ENCODE results near the gene KLF11.
"Not testable (repeated sequence)": the region's sequence is repeated elsewhere in the genome, so short reads cannot be mapped to it uniquely, and the experiment has no call there.

KLF11 gene

DNA sequence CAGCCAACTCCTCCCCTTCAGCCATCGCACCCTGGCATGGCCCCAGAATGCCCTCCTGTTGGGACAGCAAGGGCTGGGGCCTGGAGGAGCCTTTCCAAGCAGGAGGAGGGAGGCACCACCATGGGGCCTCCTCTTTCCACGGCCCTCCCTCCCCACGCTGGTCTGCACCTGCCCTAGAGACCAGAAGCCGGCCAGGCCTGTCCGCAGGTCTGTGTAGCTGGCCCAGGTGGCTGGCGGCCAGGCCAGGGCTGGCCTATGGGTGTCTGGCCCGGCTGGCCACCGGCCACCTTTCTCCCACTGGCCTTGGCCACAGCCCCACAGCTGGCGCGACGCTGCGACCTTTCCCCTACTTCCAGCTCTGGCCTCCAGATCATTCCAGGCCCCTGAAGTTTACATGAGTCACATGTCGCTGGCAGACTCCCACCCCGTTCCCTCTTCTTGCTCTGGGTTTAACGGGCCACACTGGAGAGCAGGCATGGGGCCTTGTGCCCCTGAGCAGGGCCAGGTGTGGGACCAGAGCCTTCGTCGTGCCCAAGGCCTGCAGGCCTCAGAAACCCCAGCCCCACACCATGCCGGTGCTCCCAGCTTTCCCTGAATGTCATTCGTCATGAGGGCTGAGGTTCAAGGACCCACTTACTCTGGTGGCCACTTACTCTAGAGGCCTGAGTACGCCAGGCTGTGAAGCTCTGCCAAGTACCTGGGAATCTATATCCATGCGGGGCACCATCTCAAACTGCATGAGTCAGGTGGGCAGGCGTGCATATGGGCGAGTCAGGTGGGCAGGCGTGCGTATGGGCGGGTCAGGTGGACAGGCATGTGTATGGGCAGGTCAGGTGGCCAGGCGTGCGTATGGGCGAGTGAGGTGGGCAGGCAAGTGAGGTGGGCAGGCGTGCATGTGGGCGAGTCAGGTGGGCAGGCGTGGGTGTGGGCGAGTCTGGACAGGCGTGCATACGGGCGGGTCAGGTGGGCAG, 33.3 kb upstream of the KLF11 start:
- no peak for DNase-seq

GRCh38 chr2:10010861-10011605, 32.3 kb upstream of the KLF11 start:
- not testable (repeated sequence) for DNase-seq

- DNase-seq = not testable (repeated sequence)
Measured at GRCh38 chr2:10011606-10012325, 31.6 kb upstream of the KLF11 start.

GRCh38 chr2:10012366-10012962, 30.9 kb upstream of the KLF11 start:
- not testable (repeated sequence) for DNase-seq

DNA sequence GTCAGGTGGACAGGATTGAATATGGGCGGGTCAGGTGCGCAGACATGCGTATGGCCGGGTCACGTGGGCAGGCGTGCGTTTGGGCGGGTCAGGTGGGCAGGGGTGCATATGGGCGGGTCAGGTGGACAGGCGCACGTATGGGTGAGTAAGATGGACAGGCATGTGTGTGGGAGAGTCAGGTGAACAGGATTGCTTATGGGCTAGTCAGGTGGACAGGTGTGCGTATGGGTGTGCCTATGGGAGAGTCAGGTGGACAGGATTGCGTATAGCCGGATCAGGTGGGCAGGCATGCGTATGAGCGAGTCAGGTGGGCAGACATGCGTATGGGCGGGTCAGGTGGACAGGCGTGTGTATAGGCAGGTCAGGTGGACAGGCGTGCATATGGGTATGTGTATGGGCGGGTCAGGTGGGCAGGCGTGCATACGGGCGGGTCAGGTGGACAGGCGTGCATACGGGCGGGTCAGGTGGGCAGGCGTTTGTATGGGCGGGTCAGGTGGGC, 30.3 kb upstream of the KLF11 start:
- no peak for DNase-seq

DNA sequence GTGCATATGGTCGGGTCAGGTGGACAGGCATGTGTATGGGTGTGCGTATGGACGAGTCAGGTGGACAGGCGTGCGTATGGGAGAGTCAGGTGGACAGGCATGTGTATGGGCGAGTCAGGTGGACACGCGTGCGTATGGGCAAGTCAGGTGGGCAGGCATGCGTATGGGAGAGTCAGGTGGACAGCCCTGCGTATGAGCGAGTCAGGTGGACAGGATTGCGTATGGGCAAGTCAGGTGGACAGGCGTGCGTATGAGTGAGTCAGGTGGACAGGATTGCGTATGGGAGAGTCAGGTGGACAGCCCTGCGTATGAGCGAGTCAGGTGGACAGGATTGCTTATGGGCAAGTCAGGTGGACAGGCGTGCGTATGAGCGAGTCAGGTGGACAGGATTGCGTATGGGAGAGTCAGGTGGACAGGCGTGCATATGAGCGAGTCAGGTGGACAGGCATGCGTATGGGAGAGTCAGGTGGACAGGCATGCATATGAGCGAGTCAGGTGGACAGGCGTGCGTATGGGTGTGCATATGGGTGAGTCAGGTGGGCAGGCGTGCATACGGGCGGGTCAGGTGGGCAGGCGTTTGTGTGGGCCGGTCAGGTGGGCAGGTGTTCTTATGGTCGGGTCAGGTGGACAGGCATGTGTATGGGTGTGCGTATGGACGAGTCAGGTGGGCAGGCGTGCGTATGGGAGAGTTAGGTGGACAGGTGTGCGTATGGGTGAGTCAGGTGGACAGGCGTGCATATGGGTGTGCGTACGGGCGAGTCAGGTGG, 29.5 kb upstream of the KLF11 start:
- not testable (repeated sequence) for DNase-seq

DNA sequence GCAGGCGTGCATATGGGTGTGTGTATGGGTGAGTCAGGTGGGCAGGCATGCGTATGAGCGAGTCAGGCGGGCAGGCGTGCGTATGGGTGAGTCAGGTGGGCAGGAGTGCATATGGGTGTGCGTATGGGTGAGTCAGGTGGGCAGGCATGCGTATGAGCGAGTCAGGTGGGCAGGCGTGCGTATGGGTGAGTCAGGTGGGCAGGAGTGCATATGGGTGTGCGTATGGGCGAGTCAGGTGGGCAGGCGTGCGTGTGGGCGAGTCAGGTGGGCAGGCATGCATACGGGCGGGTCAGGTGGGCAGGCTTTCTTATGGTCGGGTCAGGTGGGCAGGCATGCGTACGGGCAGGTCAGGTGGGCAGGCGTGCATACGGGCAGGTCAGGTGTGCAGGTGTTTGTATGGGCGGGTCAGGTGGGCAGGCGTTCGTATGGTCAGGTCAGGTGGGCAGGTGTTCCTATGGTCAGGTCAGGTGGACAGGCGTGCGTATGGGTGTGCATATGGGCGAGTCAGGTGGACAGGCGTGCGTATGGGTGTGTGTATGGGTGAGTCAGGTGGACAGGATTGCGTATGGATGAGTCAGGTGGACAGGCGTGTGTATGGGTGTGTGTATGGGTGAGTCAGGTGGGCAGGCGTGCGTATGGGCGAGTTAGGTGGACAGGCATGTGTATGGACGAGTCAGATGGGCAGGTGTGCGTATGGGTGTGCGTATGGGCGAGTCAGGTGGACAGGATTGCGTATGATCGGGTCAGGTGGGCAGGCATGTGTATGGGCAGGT, 28.7 kb upstream of the KLF11 start:
- DNase-seq = no peak

DNA sequence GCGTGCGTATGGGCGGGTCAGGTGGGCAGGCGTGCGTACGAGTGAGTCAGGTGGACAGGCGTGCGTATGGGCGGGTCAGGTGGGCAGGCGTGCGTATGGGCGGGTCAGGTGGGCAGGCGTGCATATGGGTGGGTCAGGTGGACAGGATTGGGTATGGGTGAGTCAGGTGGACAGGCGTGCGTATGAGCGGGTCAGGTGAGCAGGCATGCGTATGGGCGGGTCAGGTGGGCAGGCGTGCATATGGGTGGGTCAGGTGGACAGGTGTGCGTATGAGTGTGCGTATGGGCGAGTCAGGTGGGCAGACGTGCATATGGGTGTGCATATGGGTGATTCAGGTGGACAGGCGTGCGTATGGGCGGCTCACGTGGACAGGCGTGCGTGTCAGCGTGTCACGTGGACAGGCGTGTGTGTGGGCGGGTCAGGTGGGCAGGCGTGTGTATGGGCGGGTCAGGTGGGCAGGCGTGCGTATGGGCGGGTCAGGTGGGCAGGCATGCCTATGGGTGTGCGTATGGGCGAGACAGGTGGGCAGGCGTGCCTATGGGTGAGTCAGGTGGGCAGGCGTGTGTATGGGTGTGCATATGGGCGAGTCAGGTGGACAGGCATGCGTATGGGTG, 27.9 kb upstream of the KLF11 start:
- not testable (repeated sequence) for DNase-seq

GRCh38 chr2:10016001-10016801, 27.1 kb upstream of the KLF11 start:
- DNase-seq = no peak

DNA sequence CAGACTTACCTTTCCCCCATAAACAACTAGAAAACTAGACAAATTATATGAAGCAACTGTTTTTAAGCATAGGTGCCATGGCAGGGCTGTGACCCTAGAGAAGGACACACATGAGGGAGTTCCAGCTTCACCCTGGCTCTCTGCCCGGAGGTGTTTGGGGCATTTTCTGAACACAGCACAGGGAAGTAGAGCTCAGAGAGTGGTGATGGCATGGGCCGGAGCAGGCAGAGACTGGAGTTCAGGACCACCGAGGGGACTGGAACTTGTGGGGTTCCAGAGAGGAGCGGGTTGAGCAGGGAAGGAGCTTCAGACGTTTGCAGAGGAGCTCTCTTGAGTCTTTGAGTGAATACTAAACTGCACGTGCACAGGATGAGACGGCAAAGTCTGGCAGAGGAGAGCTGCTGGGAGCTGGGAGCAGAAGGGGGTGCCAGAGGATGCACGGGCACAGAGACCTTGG, 26.5 kb upstream of the KLF11 start:
- DNase-seq = no peak

GRCh38 chr2:10017313-10017941, 25.9 kb upstream of the KLF11 start:
- DNase-seq = no peak

DNA sequence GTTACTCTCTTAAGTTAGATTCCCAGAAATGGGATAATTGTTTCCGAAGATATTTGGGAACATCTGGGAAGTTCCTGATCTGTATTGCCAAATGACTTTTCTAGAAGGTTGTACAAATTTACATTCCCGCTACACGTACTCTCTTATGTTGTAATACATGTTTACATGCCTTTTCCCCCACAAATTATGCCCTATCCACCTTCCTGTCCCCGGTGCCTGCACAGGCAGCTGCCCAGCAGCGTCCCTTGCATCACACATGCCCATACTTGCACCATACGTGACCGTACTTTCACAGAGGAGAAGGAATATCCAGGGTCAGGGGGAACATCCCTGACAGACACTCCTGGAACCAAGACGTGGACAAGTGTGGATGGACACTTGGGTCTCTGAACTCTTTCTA, 24.2 kb upstream of the KLF11 start:
- no peak for DNase-seq

GRCh38 chr2:10019602-10020400, 23.5 kb upstream of the KLF11 start:
- no peak for DNase-seq

- DNase-seq = no peak
Measured at GRCh38 chr2:10022041-10022421, 21.3 kb upstream of the KLF11 start.

DNA sequence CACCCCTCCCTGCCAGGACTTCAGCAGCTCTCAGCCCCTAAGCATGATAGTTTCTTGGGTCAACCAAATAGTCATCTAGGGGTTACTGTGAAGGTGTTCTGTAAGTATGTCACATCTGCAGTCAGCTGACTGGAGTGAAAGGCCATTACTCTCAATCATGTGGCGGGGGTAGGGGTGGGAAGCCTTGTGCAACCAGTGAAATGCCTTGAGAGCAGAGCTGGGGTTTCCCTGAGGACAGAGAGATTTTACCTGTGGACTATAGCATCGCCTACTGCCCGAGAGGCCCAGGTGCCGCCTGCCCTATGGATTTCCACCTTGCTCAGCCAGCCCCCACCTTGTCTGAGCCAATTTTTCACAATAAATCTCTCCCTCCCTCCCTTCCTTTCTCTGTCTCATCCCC, 20.9 kb upstream of the KLF11 start:
- DNase-seq = no peak

DNA sequence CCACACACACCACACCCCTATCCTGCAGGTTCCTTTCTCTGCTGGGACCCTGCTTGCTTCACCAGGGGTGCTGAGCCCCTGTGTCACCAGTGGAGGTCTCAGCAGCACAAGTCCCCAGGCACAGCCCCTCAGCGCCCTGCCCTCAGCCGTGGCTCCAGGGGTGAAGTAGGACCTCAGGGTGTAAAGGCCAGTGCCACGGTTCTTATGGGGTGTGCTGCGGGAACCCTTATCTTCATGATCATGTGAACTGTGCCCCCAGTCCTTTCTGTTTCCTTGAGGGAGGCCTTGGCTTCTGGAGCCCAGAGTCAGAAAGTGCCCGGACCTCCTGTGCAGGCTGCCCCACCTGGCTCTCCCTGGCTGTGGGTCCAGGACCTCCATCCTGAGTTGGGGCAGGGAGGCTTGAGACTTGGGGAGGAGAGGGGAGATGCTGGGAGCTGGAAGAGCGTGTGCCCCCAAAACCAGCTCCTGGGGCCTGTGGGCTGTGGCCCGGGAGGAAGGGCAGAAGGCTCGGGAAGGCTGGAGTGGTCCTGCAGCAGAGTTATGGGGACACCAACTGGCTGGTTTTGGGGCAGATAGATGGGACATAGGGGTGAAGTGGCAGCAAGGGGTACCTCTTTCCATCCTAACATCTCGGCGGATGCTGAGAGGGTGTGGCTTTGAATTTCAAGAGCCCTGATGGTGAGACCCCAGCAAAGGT, 20.2 kb upstream of the KLF11 start:
- no peak for DNase-seq

GRCh38 chr2:10026940-10027569, 16.3 kb upstream of the KLF11 start:
- no peak for DNase-seq

Measured in activated CD8-positive, alpha-beta memory T cell treated with anti-CD3 and anti-CD28 coated beads, Interleukin-2, amount 50 U/mL, for 4 hours (primary cell).